ENCODE measurements around the gene GRID1. TPM values are rescaled to one million over a fixed set of nuclear protein-coding genes. Genes with fewer than 3 reads are reported as not detected.

Gene GRID1
- total and polyA plus RNA-seq, 9 of the 15 experiments (the other 6 are each of a cell fraction or from before 2014, with no cell fraction given) = 0.01 to 7.2 (median 1.2) TPM

DNA sequence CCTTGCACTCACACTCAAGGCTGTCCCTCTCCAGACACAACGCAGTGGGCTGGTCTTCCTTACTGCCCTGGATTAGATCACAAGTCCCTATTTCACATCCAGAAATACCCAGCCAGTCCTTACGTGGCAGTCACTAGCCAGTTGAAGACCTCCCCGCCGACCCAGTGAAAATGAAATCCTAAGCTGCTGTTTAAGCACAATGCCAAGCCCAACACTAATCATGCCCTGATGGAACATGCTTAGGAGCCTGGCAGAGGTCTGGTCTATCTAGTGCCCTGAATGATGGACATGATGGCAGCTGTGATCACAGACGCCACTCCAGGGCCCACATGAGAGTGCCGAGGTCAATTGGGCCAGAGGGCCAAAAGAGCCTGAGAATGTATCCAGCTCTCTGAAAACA lies 389.0 kb downstream of the GRID1 start:
- FAIRE-seq = no peak
- ChIA-PET POLR2A (no interaction called here), CTCF (ENCODE audit: low intra/inter-chr PET ratio) (no interaction called here)
- H3K4me1 ChIP-seq (replicated peaks in 1 of 2; ENCODE audit: control insufficient read depth in 2 of 2, insufficient read depth in 2 of 2, low read length in 2 of 2) = no peaks in the 10 kb centered on the region
- DNase-seq (ENCODE audit: extremely low read depth in 1 of 4, low spot score in 3 of 4) = no peak
- H3K9ac ChIP-seq (ENCODE audit: insufficient read depth in 1 of 2, low read depth in 2 of 2, low read length in 2 of 2) = no peak overlapping the region
- intact Hi-C loops (cut with micrococcal nuclease) (no loop called here), in situ Hi-C loops (cut with MboI) (no loop called here)
- 0 out of 5 replicates have a peak, but pooled peaks cover 0 to 4% of the 10 kb centered on the region in 2 experiments for H3K27me3 ChIP-seq (ENCODE audit: control insufficient read depth in 2 of 2, insufficient read depth in 2 of 2, low read length in 2 of 2)
- no peak overlapping the region for H3K4me3 ChIP-seq
- H3K4me2 ChIP-seq (ENCODE audit: insufficient read depth, low read length) = no peak overlapping the region
- H4K20me1 ChIP-seq (replicated peaks; ENCODE audit: control insufficient read depth, insufficient read depth, low read length) = peaks cover 6% of the 10 kb centered on the region; the same call in 1 of the 2 replicates
- 2% methylated on average over 6 of the region's 6 CpGs for WGBS (ENCODE audit: insufficient coverage, low coverage, missing lambda C conversion rate)
- H3K36me3 ChIP-seq (ENCODE audit: control insufficient read depth, insufficient read depth, low read length) = no peaks in the 10 kb centered on the region
- no peaks in the 10 kb centered on the region for H3K9me3 ChIP-seq (replicated peaks; ENCODE audit: control insufficient read depth, insufficient read depth, low read depth, low read length)
- H3K27ac ChIP-seq (ENCODE audit: extremely low read depth, low read depth, low read length) = no peak overlapping the region
- H2AFZ ChIP-seq (ENCODE audit: low read depth, low read length) = no peak overlapping the region
- H3K79me2 ChIP-seq (ENCODE audit: control insufficient read depth, insufficient read depth, low read length) = no peaks in the 10 kb centered on the region
- H3K9me1 ChIP-seq (ENCODE audit: control insufficient read depth, insufficient read depth, low read length) = no peaks in the 10 kb centered on the region
- ATAC-seq = no peak
- BruUV-seq (replicated peaks) = no TSS peak
- TF ChIP-seq ZNF384 (IDR thresholded peaks at IDR 0.05; ENCODE audit: low read depth, low read length) (no peak), HDAC6 (IDR thresholded peaks at IDR 0.05; ENCODE audit: low read depth, low read length) (no peak), HNRNPL (IDR thresholded peaks at IDR 0.05; ENCODE audit: low read depth, low read length) (no peak), EP300 (IDR thresholded peaks at IDR 0.05; ENCODE audit: low read length) (no peak), BRF1 (IDR thresholded peaks at IDR 0.05; ENCODE audit: borderline replicate concordance, extremely low read depth, insufficient read length) (no peak), HMG20B (CRISPR knock-in tag; IDR thresholded peaks at IDR 0.05) (no peak), E2F3 (CRISPR knock-in tag; IDR thresholded peaks at IDR 0.05) (no peak)
- TF ChIP-seq, protein P1, sequence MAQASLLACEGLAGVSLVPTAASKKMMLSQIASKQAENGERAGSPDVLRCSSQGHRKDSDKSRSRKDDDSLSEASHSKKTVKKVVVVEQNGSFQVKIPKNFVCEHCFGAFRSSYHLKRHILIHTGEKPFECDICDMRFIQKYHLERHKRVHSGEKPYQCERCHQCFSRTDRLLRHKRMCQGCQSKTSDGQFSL (CRISPR knock-in tag; IDR thresholded peaks at IDR 0.05) = no peak
- TF ChIP-seq, protein P1 (tag; IDR thresholded peaks at IDR 0.05) = no peak
- TF ChIP-seq, protein P2, sequence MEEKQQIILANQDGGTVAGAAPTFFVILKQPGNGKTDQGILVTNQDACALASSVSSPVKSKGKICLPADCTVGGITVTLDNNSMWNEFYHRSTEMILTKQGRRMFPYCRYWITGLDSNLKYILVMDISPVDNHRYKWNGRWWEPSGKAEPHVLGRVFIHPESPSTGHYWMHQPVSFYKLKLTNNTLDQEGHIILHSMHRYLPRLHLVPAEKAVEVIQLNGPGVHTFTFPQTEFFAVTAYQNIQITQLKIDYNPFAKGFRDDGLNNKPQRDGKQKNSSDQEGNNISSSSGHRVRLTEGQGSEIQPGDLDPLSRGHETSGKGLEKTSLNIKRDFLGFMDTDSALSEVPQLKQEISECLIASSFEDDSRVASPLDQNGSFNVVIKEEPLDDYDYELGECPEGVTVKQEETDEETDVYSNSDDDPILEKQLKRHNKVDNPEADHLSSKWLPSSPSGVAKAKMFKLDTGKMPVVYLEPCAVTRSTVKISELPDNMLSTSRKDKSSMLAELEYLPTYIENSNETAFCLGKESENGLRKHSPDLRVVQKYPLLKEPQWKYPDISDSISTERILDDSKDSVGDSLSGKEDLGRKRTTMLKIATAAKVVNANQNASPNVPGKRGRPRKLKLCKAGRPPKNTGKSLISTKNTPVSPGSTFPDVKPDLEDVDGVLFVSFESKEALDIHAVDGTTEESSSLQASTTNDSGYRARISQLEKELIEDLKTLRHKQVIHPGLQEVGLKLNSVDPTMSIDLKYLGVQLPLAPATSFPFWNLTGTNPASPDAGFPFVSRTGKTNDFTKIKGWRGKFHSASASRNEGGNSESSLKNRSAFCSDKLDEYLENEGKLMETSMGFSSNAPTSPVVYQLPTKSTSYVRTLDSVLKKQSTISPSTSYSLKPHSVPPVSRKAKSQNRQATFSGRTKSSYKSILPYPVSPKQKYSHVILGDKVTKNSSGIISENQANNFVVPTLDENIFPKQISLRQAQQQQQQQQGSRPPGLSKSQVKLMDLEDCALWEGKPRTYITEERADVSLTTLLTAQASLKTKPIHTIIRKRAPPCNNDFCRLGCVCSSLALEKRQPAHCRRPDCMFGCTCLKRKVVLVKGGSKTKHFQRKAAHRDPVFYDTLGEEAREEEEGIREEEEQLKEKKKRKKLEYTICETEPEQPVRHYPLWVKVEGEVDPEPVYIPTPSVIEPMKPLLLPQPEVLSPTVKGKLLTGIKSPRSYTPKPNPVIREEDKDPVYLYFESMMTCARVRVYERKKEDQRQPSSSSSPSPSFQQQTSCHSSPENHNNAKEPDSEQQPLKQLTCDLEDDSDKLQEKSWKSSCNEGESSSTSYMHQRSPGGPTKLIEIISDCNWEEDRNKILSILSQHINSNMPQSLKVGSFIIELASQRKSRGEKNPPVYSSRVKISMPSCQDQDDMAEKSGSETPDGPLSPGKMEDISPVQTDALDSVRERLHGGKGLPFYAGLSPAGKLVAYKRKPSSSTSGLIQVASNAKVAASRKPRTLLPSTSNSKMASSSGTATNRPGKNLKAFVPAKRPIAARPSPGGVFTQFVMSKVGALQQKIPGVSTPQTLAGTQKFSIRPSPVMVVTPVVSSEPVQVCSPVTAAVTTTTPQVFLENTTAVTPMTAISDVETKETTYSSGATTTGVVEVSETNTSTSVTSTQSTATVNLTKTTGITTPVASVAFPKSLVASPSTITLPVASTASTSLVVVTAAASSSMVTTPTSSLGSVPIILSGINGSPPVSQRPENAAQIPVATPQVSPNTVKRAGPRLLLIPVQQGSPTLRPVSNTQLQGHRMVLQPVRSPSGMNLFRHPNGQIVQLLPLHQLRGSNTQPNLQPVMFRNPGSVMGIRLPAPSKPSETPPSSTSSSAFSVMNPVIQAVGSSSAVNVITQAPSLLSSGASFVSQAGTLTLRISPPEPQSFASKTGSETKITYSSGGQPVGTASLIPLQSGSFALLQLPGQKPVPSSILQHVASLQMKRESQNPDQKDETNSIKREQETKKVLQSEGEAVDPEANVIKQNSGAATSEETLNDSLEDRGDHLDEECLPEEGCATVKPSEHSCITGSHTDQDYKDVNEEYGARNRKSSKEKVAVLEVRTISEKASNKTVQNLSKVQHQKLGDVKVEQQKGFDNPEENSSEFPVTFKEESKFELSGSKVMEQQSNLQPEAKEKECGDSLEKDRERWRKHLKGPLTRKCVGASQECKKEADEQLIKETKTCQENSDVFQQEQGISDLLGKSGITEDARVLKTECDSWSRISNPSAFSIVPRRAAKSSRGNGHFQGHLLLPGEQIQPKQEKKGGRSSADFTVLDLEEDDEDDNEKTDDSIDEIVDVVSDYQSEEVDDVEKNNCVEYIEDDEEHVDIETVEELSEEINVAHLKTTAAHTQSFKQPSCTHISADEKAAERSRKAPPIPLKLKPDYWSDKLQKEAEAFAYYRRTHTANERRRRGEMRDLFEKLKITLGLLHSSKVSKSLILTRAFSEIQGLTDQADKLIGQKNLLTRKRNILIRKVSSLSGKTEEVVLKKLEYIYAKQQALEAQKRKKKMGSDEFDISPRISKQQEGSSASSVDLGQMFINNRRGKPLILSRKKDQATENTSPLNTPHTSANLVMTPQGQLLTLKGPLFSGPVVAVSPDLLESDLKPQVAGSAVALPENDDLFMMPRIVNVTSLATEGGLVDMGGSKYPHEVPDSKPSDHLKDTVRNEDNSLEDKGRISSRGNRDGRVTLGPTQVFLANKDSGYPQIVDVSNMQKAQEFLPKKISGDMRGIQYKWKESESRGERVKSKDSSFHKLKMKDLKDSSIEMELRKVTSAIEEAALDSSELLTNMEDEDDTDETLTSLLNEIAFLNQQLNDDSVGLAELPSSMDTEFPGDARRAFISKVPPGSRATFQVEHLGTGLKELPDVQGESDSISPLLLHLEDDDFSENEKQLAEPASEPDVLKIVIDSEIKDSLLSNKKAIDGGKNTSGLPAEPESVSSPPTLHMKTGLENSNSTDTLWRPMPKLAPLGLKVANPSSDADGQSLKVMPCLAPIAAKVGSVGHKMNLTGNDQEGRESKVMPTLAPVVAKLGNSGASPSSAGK (IDR thresholded peaks at IDR 0.05) = no peak
- TF ChIP-seq, protein P3, sequence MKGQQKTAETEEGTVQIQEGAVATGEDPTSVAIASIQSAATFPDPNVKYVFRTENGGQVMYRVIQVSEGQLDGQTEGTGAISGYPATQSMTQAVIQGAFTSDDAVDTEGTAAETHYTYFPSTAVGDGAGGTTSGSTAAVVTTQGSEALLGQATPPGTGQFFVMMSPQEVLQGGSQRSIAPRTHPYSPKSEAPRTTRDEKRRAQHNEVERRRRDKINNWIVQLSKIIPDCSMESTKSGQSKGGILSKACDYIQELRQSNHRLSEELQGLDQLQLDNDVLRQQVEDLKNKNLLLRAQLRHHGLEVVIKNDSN (CRISPR knock-in tag; IDR thresholded peaks at IDR 0.05) = no peak
